HT-29 (cell line): ENCODE results near the gene ENG. TPM values are rescaled to one million over a fixed set of nuclear protein-coding genes. Genes with fewer than 3 reads are reported as not detected.
"Not testable (repeated sequence)": the region's sequence is repeated elsewhere in the genome, so short reads cannot be mapped to it uniquely, and the experiment has no call there.

Experiments used
- DNase-seq: peaks from one replicate; pipeline ENCODE4 v3.0.0-alpha.2; 2015; ENCODE audit warnings: low spot score
- total RNA-seq: library from RNA; depleted of rRNA; stranded (reverse); fragments of >200 nt; shearing (Covaris generic); gene quantifications from 2 replicates; pipeline ENCODE4 v1.2.3, GENCODE V29; 2014

The ENG gene
- total RNA-seq, 1 experiment from 2014 or later, result 6.1 TPM

DNA sequence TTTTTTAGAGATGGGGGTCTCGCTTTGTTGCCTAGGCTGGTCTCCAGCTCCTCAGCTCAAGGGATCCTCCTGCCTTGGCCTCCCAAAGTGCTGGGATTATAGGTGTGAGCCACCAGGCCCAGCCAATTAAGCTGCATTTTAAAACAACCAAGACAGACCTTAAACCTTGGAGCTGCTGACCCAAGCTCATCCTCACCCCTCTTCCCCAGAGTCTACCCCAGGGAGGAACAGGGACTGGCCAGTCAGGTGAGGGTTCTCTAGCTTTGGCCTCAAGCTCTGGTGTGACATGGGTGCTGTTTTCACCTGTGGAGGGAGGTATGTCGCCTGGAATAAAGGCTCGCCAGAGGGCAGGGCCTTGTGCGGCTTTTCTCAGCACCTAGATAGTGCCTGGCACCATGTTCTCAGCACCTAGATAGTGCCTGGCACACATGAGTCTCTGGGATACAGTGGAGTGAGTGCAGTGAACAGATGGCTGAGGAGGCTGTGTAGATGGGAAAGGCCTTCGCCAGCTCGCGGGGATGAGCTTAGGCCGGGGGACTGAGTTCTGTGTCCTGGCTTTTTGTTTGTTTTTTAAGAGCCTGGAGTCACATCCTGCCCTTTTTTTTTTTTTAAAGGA, 61.3 kb downstream of the ENG start:
- no peak for DNase-seq

DNA sequence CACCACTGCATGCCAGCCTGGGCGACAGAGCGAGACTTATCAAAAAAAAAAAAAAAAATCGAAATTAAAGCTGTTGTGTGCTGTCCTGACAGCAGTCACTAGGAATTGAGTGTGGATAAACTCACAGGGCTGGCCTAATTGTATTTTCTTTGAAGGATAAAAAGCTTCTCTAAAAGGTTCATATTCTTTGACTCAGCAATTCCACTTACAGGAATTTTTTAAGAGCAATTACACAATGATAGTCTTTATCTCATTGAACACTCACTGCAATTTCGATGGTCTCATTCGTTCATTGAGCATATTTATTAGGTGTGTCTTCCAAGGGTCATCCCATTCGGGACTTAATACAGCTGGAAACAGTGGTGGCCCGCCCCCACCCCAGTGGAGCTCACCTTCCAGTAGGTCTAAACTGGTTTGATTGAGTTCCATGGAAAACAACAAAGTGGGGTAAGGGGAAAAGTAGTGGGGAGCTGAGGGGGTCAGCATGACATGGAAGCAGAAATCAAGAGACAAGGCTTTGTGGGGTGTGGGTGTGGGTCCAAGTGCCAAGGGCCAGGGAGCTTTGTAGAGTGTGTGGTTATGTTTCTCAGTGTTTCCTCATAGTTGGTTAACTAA, 61.9 kb downstream of the ENG start:
- DNase-seq, result no peak

DNA sequence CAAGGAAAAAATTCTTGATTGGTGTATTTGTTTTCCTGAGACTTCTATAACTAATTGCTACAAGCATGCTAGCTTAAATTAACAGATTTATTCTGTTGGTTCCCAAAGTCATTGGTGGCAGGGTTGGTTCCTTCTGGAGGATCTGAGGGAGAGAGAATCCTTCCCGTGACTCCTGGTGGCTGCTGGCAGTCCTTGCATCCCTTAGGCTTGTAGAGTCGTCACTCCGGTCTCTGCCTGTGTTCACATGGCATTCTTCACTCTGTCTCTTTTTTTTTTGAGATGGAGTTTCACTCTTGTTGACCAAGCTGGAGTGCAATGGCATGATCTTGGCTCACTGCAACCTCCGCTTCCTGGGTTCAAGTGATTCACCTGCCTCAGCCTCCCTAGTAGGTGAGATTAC, 63.4 kb downstream of the ENG start:
- DNase-seq, result no peak

DNA sequence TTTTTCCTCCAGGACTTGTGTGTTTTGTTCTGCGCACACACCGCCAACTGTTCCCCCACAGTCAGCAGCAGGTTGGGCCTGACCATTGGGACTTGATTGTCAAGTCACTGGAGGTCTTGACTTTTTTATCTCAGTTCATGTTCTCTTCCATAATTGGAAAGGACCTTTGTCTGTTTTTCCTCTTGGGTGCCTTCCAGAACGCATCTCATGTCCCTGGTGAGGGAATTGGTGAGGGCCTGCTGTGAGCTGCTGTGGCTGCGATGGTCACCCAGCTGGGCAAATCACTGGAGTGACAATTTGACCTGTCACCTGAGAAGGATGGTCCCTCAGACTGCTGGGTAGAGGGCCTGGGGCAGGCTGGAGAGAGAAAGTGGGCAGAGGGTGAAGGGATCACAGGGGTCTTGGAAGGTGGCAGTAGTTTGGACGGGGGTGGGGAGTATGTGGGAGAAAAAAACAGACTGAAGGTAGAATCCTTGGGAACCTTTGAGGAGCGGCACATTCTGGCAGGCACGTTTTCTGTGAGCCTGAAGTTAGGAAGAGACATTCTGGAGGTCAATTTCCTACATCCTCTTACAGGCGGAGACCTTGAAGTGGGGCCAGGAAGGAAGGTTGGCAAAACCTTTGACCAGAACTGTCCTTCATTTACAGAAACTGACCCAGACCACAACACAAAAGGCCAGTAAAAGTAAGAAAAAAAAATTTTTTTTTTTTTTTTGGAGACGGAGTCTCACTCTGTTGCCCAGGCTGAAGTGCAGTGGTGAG, 64.2 kb downstream of the ENG start:
- DNase-seq, result no peak

DNA sequence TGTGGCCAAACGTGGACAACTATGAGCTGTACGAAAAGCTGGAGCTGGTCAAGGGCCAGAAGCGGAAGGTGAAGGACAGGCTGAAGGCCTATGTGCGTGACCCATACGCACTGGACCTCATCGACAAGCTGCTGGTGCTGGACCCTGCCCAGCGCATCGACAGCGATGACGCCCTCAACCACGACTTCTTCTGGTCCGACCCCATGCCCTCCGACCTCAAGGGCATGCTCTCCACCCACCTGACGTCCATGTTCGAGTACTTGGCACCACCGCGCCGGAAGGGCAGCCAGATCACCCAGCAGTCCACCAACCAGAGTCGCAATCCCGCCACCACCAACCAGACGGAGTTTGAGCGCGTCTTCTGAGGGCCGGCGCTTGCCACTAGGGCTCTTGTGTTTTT, 65.3 kb downstream of the ENG start:
- no peak for DNase-seq

DNA sequence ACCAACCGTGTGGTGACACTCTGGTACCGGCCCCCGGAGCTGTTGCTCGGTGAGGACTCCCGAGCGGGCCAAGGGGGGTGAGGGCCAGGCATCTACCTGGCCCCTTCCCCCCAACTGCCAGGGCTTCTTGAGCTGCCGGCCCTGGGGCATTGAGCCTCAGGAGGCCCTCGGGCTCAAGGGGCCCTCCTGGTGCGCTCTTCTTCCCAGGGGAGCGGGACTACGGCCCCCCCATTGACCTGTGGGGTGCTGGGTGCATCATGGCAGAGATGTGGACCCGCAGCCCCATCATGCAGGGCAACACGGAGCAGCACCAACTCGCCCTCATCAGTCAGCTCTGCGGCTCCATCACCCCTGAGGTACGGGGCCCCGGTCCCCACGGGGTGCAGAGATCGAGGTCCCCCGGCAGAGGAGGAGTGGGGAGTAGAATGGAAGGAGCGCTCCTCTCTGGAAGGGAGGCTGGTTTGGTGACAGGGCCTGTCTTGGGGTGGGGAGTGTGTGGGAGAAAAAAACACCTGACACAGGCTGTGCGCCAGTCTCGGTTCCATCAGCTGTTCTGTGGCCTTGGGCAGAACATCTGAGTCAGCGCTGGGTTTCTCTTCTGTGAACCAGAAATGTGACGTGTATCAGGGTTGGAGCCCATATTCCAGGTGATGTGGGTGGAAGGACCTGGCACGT, 66.0 kb downstream of the ENG start:
- no peak for DNase-seq

DNA sequence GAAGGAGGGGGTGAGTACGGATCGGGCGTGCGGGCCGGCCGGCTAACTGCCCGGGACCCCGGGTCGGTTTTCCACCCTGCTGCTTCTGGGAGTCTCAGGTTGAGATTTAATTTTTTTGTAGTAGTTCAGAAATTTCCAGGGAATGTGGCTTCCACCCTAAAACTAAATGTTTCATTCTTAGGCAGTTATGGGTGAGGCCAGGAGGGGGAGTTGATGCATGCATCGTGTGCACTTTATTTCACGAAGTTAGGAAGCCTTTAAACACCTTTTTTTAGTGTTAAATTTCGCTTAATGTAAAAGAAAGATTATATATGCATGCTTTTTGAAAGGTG, 67.7 kb downstream of the ENG start:
- peak; percentile 37 for DNase-seq

DNA sequence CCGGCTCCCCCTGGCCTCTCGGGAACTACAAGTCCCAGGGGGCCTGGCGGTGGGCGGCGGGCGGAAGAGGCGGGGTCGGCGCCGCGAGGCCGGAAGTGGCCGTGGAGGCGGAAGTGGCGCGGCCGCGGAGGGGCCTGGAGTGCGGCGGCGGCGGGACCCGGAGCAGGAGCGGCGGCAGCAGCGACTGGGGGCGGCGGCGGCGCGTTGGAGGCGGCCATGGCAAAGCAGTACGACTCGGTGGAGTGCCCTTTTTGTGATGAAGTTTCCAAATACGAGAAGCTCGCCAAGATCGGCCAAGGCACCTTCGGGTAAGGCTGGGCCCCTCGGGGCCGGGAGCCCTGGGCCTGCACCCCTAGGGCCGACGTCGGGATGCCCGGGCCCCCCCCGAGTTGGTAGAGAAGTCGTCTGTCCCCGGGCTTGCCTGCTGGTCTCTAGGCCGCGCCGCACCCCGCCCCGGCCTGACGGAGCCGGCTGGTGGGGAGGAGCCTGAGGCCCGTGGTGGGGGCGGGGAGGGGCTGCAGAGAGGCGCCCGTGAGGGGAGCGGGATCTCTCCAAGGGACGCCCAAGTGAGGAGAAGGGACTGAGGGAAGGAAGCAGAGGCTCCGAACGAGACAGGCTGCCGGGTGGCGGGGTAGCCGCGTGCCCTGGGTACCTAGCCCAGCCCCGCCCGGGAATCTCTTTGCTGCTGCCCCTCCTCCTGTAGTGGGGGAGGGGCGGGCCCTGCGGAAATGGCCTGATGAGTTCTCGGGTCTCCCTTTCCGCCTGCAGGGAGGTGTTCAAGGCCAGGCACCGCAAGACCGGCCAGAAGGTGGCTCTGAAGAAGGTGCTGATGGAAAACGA, 68.3 kb downstream of the ENG start, which contains the start of gene CDK9:
Gene CDK9, plus strand, starts transcription at position 102 of the 840 bp plus-strand sequence. Its CDS starts 115 bp downstream, at position 217.
- DNase-seq, result peak; percentile 79

DNA sequence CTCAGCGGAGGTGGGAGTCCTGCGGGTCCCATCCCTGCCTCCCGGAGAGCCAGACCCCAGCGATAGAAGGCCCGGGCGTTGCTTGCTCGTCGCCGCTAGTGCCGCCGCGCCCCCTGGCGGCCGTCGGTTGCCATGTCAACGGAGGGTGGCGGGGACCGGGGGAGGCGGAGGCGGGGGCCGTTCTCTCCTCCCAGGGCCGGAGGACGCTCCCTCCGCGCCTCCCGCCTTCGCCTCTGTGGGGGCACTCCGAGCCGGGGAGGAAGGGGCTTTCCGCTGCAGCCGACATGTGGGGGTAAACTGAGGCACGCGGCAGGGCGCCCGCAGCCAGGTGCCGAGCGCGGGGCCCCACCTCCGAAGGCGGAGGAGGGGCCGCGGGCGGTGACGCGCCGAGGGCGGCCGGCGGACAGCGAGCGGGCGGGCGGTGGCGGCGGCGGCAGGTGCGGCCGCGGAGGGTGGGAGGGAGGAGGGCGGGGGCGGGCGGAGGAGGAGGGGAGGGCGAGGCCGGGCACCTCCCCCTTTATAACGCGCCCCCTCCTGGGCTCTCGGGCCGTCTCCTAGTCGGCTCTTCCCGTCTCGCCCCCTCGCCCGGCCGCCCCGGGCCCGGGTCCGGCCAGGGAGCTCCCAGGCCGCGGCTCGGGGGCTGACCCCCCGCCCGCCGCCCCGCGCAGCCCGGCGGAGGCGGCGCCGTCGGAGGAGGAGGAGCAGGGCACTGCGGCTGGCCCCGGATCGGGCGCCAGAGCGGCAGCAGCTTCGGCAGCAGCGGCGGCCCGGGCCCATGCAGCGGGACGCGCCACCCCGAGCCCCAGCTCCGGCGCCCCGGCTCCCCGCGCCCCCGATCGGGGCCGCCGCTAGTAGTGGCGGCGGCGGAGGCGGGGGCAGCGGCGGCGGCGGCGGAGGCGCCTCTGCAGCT, 69.2 kb downstream of the ENG start:
- peak; percentile 78 for DNase-seq

DNA sequence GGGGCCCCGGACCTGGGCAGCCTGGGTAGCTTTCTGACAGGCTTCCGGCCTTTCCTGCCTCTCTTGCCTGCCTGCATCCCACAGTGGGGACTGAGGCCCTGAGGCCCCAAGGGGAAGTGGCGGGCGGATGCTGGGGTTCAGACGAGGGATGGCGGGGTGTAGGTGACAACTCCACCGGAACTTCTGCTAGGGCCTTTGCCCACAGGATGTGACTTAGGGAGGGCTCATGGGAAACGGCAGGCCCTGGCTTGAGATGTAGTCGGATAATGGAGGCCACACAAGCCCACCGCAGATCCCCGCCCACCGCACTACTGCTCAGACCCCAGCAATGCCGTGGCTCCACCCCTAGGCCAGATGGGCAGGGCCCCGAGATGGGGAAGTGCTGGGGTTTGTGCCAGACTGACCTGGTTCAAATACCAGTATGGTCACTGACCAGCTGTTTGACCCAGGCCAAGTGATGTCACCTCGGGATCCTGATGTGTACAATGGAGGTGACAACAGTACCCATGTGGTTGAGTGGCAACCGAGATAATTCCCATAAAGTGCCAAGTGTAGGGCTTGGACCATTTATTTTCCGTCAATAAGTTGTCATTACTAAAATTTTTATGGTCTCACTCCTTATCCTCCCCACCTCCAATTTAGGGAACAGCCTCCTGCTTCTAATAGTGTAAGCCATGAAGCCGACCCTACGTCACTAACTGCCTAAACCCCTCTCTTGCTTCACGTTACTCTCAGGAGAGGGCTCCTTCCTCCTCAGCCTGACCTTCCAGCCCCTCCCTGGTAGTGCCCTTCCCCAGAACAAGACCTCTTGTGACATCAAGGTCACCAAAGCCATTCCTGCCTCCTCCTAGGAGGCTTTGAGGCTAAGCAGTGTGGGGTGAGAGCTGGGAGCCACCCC, 71.1 kb downstream of the ENG start:
- no peak for DNase-seq

DNA sequence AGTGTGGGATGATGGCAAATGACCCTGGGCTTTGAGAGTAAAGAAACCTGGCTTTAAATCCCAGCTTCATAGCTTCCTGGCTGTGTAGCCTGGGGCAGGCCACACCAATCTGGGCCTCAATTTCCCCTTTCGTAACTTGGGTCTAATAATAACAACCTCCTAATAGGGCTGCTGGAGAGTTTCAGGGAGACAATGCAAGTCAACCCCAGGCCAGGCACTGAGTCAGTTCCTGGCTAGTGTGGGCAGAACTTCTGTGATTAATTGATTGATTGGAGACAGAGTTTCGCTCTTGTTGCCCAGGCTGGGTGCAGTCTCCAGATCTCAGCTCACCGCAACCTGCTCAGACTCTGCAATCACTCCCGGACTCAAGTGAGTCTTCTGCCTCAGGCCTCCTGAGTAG, 72.7 kb downstream of the ENG start:
- DNase-seq, result no peak

DNA sequence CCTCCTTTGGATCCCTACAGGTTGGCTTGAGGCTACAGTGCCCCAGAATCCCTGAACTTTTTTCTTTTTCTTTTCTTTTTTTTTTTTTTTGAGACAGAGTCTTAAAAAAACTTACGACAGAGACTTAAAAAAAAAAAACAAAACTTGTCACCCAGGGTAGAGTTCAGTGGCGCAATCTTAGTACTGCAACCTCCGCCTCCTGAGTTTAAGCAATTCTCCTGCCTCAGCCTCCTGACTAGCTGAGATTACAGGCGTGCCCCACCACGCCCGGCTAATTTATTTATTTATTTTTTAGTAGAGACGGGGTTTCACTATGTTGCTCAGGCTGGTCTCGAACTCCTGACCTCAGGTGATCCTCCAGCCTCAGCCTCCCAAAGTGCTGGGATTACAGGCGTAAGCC, 73.5 kb downstream of the ENG start:
- DNase-seq, result not testable (repeated sequence)

DNA sequence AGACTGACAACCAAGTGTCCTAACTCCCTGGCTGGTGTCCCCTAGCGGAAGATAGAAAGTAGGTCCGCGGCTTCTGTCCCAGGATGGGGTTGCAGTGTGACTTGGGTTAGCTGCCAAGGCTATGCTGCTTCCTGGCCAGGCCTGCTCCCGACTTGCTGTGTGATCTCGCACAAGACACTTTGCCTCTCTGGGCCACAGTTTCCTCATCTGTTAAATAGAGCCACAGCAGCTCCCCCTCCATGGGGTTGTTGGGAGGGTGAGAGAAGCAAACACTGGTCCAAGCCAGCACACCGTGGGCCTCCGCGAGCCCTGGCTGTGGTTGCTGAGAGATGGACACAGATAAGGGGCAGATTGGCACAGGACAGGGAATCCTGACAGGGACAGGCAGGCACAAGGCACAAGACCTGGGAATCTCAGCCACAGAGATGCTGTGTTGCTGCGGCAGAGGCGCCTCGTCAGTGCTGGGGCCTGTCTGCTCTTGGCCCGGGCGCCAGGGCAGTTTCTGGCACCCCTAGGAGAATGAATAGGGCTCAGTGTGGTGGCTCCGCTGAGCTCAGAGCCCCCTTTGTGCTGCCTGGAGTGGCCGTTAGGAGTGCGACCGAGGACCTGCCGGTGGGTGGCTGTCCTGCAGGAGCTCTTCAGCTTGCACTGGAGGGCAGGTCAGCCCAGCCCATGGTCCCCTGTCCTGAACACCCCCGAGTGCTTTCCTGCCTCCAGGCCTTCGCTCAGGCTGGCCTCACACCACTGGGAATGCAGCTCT, 74.2 kb downstream of the ENG start:
- DNase-seq, result no peak

DNA sequence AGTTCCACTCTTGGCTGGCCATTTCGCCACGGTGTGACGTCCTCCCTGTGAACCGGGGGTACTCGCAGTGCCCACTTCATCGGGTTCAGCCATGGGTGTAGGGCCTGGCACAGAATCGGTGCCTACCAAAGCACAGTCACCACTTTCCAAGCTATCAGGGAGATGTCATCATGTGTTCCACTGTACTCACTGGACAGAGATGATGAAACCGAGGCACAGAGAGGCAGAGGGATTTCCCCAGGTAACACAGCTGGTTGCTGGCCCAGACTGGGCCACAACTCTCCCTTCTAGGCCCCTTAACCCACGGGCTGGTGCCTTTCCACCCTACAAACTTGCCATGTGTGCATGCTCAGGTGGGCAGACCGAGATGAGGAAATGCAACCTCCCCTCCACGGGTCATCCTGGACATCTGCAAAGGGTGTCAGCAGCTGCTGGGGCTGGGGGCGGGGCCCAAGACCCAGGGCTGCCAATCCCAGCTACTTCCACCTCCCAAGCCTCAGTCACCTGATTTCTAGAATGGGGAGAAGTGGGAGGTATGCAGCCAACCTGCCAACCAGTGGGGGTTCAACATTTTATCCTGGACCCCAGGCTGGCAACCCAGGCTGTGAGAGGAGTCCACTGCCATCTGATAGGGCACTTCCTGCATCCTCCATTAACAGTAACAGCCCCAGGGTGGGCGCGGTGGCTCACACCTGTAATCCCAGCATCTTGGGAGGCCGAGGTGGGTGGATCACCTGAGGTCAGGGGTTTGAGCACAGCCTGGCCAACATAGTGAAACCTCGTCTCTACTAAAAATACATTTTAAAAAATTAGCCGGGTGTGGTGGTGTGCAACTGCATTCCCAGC, 75.1 kb downstream of the ENG start:
- DNase-seq, result no peak

DNA sequence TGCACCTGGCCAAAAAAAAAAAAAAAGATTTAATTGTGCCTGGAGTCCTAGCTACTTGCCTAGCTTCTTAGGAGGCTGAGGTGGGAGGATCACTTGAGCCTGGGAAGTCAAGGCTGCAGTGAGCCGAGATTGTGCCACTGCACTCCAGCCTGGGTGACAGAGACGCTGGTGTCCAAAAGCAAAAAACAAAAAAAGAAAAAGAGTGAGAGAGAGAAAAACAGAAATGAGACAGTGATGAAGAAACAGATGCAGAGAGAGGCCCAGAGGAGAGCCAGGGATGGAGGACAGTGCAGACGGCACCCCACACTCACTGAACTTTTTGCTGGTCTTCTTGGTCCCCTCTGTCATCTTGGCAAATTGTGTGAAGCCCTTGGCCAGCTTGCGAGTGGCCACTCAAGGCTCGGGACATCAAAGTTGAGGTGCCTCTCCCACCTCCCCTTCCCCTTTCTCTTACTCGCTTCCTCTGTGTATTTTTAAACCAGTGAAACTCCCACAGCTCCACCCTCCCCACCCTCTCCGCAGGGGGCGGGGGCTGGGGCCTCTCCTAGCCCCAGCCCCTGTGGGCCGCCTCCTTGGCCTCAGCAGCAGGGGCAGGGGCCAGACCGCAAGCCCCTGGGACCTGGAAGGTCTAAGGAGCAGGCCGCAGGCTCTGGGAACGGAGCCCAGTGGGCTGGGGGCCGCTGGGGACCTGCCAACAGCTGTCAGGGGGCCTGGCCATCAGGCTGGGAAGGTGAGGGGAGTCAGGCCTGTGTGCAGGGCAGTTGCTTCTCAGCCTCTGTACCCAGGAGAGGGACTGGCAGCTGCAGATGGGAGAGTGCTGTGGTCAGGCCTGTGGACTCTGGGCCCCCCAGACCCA, 76.0 kb downstream of the ENG start, which contains the start of gene SH2D3C:
Gene SH2D3C, minus strand, starts transcription at position 387 of the 856 bp plus-strand sequence. Its CDS starts 39 bp downstream, at position 348.
- DNase-seq, result no peak

DNA sequence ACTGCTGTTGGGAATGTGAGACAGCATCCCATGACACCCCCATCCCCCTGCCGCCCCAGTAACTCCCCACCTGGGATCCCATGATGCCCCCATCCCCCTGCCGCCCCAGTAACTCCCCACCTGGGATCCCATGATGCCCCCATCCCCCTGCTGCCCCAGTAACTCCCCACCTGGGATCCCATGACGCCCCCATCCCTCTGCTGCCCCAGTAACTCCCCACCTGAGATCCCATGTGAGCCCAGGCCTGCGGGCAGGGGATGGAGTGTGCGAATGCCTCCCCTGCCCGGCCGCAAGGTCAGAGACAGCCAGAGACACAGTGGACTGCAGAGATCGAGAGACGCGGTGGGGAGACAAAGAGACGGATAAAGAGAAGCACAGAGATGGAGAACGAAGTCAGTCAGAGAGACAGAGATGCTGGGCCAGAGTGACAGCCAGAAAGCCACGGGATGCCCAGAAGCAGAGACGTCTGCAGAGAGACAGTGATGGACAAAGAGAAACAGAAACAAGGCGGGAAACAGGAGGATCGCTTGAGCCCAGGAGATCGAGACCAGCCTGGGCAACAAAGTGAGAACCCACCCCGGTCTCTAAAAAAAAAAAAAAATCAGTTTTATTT, 77.0 kb downstream of the ENG start:
- no peak for DNase-seq
